Measurements from ENCODE around the gene MYO18A. TPM values are rescaled to one million over a fixed set of nuclear protein-coding genes. Genes with fewer than 3 reads are reported as not detected.

The MYO18A gene
- total and polyA plus RNA-seq, 10 of the 15 experiments (the other 5 are each of a cell fraction or from before 2014, with no cell fraction given) = 2.9 to 66.0 (median 24.5) TPM

DNA sequence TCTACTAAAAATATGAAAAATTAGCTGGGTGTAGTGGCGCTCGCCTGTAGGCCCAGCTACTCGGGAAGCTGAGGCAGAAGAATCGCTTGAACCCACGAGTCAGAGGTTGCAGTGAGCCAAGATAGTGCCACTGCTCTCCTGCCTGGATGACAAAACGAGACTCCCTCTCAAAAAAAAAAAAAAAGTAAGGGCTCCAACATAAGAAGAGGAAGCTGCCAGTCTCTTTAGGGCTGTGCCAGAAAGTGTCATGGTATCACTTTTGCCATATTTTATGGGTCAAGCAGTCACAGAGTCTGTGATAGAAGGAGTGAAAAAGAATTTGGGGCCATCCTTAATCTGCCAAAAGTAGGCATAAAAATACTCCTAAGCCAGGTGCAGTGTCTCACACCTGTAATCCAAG lies 138.6 kb downstream of the MYO18A start (continued):
- TF ChIP-seq, protein P1, sequence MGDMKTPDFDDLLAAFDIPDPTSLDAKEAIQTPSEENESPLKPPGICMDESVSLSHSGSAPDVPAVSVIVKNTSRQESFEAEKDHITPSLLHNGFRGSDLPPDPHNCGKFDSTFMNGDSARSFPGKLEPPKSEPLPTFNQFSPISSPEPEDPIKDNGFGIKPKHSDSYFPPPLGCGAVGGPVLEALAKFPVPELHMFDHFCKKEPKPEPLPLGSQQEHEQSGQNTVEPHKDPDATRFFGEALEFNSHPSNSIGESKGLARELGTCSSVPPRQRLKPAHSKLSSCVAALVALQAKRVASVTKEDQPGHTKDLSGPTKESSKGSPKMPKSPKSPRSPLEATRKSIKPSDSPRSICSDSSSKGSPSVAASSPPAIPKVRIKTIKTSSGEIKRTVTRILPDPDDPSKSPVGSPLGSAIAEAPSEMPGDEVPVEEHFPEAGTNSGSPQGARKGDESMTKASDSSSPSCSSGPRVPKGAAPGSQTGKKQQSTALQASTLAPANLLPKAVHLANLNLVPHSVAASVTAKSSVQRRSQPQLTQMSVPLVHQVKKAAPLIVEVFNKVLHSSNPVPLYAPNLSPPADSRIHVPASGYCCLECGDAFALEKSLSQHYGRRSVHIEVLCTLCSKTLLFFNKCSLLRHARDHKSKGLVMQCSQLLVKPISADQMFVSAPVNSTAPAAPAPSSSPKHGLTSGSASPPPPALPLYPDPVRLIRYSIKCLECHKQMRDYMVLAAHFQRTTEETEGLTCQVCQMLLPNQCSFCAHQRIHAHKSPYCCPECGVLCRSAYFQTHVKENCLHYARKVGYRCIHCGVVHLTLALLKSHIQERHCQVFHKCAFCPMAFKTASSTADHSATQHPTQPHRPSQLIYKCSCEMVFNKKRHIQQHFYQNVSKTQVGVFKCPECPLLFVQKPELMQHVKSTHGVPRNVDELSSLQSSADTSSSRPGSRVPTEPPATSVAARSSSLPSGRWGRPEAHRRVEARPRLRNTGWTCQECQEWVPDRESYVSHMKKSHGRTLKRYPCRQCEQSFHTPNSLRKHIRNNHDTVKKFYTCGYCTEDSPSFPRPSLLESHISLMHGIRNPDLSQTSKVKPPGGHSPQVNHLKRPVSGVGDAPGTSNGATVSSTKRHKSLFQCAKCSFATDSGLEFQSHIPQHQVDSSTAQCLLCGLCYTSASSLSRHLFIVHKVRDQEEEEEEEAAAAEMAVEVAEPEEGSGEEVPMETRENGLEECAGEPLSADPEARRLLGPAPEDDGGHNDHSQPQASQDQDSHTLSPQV (IDR thresholded peaks at IDR 0.05) = no peak

DNA sequence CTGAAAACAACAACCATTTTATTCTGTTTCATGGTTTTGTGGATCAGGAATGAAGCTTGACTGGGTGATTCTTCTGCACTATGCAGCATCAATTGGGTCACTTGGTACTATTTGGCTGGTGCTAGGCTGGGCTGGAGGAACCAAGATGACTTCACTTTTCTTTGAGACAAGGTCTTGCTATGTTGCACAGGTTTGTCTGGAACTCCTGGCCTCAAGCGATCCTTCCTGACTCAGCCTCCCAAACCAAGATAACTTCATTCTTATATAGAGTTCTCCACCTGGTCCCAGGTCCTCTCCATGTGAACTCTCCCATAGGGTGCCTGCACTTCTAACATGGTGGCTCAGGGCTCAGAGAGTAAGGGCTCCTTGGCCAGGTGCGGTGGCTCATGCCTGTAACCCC lies 139.1 kb downstream of the MYO18A start:
- Histone ChIP-seq H3K27me3 (replicated peaks in 1 of 2; ENCODE audit: control insufficient read depth in 2 of 2, insufficient read depth in 2 of 2, low read length in 1 of 2) (no peaks in the 10 kb centered on the region), H3K36me3 (ENCODE audit: control insufficient read depth in 2 of 2, insufficient read depth in 2 of 2, low read length in 1 of 2) (no peaks in the 10 kb centered on the region), H3K4me2 (ENCODE audit: control insufficient read depth, insufficient read depth) (no peak overlapping the region), H3K4me1 (ENCODE audit: control insufficient read depth, insufficient read depth, low read length) (peaks cover 13% of the 10 kb centered on the region), H3K4me3 (no peak overlapping the region), H4K20me1 (ENCODE audit: control insufficient read depth, insufficient read depth) (no peaks in the 10 kb centered on the region), H3K9me3 (replicated peaks; ENCODE audit: control insufficient read depth, insufficient read depth, low read length) (no peaks in the 10 kb centered on the region), H3K79me2 (ENCODE audit: control insufficient read depth, insufficient read depth, low read length) (no peaks in the 10 kb centered on the region), H3K27ac (ENCODE audit: control insufficient read depth, insufficient read depth) (no peak overlapping the region), H3K9ac (ENCODE audit: control insufficient read depth, insufficient read depth, low read length) (no peak overlapping the region), H2AFZ (ENCODE audit: control insufficient read depth, low read depth, low read length) (no peak overlapping the region)
- CTCF ChIA-PET = interaction anchor here (2.6 kb wide), 1 partner anchor 76 kb away, joined by 7 read pairs; no protein-coding TSS in a partner anchor
- FAIRE-seq (no peak), DNase-seq (ENCODE audit: low read depth, low spot score) (no peak), ATAC-seq (no peak)
- RAD21 ChIA-PET (ENCODE audit: unreplicated experiment) = no interaction called here
- SMC1A ChIA-PET (ENCODE audit: uncharacterized antibody, unreplicated experiment) = interaction anchor here (0.6 to 0.7 kb wide), 3 partner anchors 10 to 109 kb away, joined by 3 read pairs; no protein-coding TSS in a partner anchor
- 91% methylated on average over 2 of the region's 2 CpGs for WGBS (ENCODE audit: insufficient coverage, insufficient replicate concordance, low lambda C conversion rate, missing lambda C conversion rate)
- intact Hi-C loops (cut with micrococcal nuclease; ENCODE audit: unreplicated experiment) (no loop called here), in situ Hi-C loops (cut with MboI) (no loop called here)
- TF ChIP-seq ZNF622 (IDR thresholded peaks at IDR 0.05) (no peak), BHLHE40 (IDR thresholded peaks at IDR 0.05; ENCODE audit: borderline replicate concordance in 1 of 2, low read depth in 2 of 2, low read length in 1 of 2) (no peak), KAT2A (conservative IDR thresholded peaks at IDR 0.05; ENCODE audit: control insufficient read depth, low read depth, low read length) (no peak), YY1 (IDR thresholded peaks at IDR 0.05; ENCODE audit: low read depth, low read length) (no peak), NR2C1 (IDR thresholded peaks at IDR 0.05) (no peak), RUNX3 (IDR thresholded peaks at IDR 0.05; ENCODE audit: low read length) (no peak), ZNF207 (IDR thresholded peaks at IDR 0.05; ENCODE audit: borderline replicate concordance) (no peak), CHD4 (IDR thresholded peaks at IDR 0.05) (no peak)
- TF ChIP-seq, protein P2, sequence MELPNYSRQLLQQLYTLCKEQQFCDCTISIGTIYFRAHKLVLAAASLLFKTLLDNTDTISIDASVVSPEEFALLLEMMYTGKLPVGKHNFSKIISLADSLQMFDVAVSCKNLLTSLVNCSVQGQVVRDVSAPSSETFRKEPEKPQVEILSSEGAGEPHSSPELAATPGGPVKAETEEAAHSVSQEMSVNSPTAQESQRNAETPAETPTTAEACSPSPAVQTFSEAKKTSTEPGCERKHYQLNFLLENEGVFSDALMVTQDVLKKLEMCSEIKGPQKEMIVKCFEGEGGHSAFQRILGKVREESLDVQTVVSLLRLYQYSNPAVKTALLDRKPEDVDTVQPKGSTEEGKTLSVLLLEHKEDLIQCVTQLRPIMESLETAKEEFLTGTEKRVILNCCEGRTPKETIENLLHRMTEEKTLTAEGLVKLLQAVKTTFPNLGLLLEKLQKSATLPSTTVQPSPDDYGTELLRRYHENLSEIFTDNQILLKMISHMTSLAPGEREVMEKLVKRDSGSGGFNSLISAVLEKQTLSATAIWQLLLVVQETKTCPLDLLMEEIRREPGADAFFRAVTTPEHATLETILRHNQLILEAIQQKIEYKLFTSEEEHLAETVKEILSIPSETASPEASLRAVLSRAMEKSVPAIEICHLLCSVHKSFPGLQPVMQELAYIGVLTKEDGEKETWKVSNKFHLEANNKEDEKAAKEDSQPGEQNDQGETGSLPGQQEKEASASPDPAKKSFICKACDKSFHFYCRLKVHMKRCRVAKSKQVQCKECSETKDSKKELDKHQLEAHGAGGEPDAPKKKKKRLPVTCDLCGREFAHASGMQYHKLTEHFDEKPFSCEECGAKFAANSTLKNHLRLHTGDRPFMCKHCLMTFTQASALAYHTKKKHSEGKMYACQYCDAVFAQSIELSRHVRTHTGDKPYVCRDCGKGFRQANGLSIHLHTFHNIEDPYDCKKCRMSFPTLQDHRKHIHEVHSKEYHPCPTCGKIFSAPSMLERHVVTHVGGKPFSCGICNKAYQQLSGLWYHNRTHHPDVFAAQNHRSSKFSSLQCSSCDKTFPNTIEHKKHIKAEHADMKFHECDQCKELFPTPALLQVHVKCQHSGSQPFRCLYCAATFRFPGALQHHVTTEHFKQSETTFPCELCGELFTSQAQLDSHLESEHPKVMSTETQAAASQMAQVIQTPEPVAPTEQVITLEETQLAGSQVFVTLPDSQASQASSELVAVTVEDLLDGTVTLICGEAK (IDR thresholded peaks at IDR 0.05; ENCODE audit: borderline replicate concordance) = no peak
- TF ChIP-seq, protein P3, sequence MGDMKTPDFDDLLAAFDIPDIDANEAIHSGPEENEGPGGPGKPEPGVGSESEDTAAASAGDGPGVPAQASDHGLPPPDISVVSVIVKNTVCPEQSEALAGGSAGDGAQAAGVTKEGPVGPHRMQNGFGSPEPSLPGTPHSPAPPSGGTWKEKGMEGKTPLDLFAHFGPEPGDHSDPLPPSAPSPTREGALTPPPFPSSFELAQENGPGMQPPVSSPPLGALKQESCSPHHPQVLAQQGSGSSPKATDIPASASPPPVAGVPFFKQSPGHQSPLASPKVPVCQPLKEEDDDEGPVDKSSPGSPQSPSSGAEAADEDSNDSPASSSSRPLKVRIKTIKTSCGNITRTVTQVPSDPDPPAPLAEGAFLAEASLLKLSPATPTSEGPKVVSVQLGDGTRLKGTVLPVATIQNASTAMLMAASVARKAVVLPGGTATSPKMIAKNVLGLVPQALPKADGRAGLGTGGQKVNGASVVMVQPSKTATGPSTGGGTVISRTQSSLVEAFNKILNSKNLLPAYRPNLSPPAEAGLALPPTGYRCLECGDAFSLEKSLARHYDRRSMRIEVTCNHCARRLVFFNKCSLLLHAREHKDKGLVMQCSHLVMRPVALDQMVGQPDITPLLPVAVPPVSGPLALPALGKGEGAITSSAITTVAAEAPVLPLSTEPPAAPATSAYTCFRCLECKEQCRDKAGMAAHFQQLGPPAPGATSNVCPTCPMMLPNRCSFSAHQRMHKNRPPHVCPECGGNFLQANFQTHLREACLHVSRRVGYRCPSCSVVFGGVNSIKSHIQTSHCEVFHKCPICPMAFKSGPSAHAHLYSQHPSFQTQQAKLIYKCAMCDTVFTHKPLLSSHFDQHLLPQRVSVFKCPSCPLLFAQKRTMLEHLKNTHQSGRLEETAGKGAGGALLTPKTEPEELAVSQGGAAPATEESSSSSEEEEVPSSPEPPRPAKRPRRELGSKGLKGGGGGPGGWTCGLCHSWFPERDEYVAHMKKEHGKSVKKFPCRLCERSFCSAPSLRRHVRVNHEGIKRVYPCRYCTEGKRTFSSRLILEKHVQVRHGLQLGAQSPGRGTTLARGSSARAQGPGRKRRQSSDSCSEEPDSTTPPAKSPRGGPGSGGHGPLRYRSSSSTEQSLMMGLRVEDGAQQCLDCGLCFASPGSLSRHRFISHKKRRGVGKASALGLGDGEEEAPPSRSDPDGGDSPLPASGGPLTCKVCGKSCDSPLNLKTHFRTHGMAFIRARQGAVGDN (IDR thresholded peaks at IDR 0.05) = no peak
- POLR2A ChIA-PET = interaction anchor here (0.6 kb wide), 1 partner anchor 8 kb away, joined by 3 read pairs; no protein-coding TSS in a partner anchor
- BruUV-seq (replicated peaks) = no TSS peak

Measured in GM12878 (cell line).